Measurements from ENCODE around the gene RSPH9.

GRCh38 chr6:43606019-43606418, 38.8 kb upstream of the RSPH9 start:
- TF ChIP-seq CTCF (IDR thresholded peaks at IDR 0.05; ENCODE audit: low read depth, low read length, missing input control) (no peak), REST (IDR thresholded peaks at IDR 0.05) (no peak), EGR1 (IDR thresholded peaks at IDR 0.05; ENCODE audit: low read depth in 2 of 2) (no peak), YY1 (IDR thresholded peaks at IDR 0.05) (no peak), JUND (IDR thresholded peaks at IDR 0.05) (no peak)

Data from liver (tissue), 3 donors.